ENCODE measurements around the gene EPHA1. TPM values are rescaled to one million over a fixed set of nuclear protein-coding genes. Genes with fewer than 3 reads are reported as not detected.

The EPHA1 gene
- total RNA-seq, 1 donor from 2014 or later = 54.4 TPM

DNA sequence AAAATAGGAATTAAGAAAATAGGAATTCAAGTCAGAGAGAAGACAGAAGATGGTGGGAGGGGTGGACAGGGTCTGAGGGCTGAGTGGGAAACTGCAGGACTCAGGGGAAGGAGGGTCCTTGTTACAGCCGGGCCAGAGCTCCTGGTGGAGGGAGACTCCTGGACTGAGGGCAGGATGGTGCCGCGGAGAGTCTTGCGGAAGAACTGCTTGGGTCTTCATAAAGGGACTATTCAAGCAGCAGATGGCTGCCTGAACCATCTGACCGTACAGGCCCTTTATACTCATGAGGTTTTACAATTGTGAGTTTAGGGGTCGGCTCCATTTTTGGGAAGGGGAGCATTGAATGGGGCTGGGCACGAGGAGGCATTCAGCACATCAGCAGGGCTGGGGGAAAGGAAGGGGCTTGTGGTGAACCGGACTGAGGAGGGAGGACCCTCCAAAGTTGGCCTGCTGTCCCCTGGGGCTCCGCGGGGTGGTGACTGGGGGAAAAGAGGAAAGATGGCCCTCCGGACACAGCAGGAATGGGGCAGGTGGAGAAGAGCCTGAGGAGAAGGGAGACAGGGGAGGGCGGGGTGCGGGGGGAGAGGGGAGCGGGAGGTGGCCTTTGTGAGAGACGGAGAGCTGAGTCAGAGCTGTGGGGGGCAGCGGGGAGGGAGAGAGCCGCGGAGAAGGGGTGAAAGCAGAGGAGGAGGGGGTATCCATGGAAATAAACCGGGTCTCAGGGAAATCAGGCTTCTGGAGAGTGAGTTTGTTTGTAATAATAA lies 47.7 kb downstream of the EPHA1 start:
- Mint-ChIP-seq H3K27ac (no peak overlapping the region), H3K27me3 (peaks cover 77% of the 10 kb centered on the region), H3K4me3 (ENCODE audit: low read depth) (peak overlapping the region; percentile 37), H3K4me1 (ENCODE audit: low read depth) (peaks cover 3% of the 10 kb centered on the region), H3K36me3 (ENCODE audit: insufficient read depth) (no peaks in the 10 kb centered on the region), H3K9me3 (ENCODE audit: low read depth) (no peaks in the 10 kb centered on the region)
- no peak for TF ChIP-seq CTCF (IDR thresholded peaks at IDR 0.05; ENCODE audit: unreplicated experiment)
- no peak for DNase-seq (ENCODE audit: low spot score, unreplicated experiment)

GRCh38 chr7:143359771-143360353 lies 48.8 kb downstream of the EPHA1 start:
- H3K27me3 Mint-ChIP-seq = peaks cover 75% of the 10 kb centered on the region

GRCh38 chr7:143358626-143359025 lies 50.0 kb downstream of the EPHA1 start:
- Mint-ChIP-seq H3K27ac (no peak overlapping the region), H3K4me1 (ENCODE audit: low read depth) (peaks cover 3% of the 10 kb centered on the region), H3K27me3 (peaks cover 68% of the 10 kb centered on the region), H3K36me3 (ENCODE audit: insufficient read depth) (no peaks in the 10 kb centered on the region), H3K4me3 (ENCODE audit: low read depth) (no peak overlapping the region), H3K9me3 (ENCODE audit: low read depth) (no peaks in the 10 kb centered on the region)
- no peak for DNase-seq (ENCODE audit: low spot score, unreplicated experiment)
- TF ChIP-seq CTCF (IDR thresholded peaks at IDR 0.05; ENCODE audit: unreplicated experiment) = no peak

More at GRCh38 chr7:143359771-143360353, 48.8 kb downstream of the EPHA1 start:
- Mint-ChIP-seq H3K9me3 (ENCODE audit: low read depth) (no peaks in the 10 kb centered on the region), H3K4me3 (ENCODE audit: low read depth) (no peak overlapping the region), H3K27ac (no peak overlapping the region), H3K36me3 (ENCODE audit: insufficient read depth) (no peaks in the 10 kb centered on the region), H3K4me1 (ENCODE audit: low read depth) (peaks cover 3% of the 10 kb centered on the region)
- TF ChIP-seq CTCF (IDR thresholded peaks at IDR 0.05; ENCODE audit: unreplicated experiment) = no peak
- no peak for DNase-seq (ENCODE audit: low spot score, unreplicated experiment)

DNA sequence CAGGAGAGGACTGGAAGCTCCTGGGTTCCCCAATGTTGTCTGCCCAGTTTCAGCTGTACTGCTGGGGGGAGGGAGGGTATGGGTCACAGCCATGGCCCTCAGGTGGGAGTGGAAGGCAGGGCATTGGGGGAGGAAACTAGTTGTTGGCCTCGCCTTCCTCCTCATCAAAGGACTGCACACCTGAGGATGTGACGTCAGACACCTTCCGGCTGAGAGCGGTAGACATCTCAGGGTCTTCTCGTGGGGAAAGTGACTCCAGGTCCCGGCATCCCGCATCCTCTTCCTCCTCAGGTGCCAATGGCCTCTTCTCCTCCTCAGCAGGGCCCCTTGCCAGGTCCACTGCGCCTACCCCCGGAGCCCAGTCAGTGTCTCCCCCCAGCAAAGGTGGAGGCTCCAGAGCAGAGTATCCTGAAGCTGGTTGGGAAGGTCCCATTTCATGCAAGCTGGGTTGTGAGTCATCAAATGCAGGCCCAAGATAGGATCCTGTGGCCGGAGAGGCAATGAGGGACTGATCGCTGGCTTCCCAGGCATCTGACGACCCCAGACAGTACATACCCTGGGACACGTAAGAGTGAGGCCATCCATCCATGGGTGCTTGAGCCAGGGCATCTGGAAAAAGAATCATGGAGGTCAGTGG lies 52.1 kb downstream of the EPHA1 start:
- peaks cover 9% of the 10 kb centered on the region for H3K4me1 Mint-ChIP-seq (ENCODE audit: low read depth)
- no peaks in the 10 kb centered on the region for H3K9me3 Mint-ChIP-seq (ENCODE audit: low read depth)
- H3K27ac Mint-ChIP-seq = peak overlapping the region; percentile 68
- H3K27me3 Mint-ChIP-seq = peaks cover 57% of the 10 kb centered on the region
- no peak for DNase-seq (ENCODE audit: low spot score, unreplicated experiment)
- TF ChIP-seq CTCF (IDR thresholded peaks at IDR 0.05; ENCODE audit: unreplicated experiment) = no peak
- no peak overlapping the region for H3K4me3 Mint-ChIP-seq (ENCODE audit: low read depth)
- H3K36me3 Mint-ChIP-seq (ENCODE audit: insufficient read depth) = no peaks in the 10 kb centered on the region
